OCI-LY3 (cell line): Measurements from ENCODE around the gene CITED2.

Experiments used
- EZH2phosphoT487 ChIP-seq: fragments of 200-600 bp; shearing (Covaris generic); IDR thresholded peaks from 2 replicates; pipeline ENCODE4 v1.6.1; 2018; ENCODE audit warnings: antibody characterized with exemption, mixed run types, low read depth
- TF ChIP-seq, protein P1 (sequence below): fragments of 200-600, 300-600 bp; sonication (generic); IDR thresholded peaks from 2 replicates; pipeline ENCODE4 v1.5.1; 2014; ENCODE audit warnings: antibody characterized with exemption, low read length, low read depth

DNA sequence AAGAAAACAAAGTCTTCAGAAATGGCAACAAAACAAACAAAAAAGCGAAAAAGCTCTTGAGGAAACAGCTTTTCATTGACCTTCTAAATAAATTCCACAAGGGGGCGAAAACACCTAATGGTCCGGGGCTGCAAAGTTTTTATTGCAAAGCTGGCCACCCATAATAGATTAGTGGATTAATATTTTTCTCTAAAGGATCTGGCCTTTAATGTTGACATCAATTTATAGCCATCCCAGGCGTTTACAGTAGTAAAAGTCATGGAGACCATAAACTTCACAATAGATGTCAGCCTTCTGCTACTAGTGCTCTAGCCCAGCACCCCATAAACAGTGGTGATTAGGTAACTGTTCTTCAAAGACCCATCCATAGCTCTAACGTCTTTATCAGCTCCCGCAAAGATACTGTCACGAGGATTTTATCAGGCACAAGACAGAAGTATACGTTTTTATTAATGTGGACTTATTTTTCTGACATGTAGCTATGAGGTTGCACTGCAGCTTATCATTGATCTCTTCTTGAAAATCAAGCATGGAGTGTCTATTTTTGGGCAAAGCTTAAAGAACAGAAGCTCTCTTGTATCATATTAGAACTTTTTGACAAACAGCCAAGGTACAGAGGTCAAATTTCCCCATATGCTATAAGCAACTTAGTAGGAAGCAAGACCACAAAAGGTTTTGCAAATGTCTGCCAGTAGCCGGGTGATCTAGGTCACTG, 4.7 kb downstream of the CITED2 start:
- TF ChIP-seq, protein P1, sequence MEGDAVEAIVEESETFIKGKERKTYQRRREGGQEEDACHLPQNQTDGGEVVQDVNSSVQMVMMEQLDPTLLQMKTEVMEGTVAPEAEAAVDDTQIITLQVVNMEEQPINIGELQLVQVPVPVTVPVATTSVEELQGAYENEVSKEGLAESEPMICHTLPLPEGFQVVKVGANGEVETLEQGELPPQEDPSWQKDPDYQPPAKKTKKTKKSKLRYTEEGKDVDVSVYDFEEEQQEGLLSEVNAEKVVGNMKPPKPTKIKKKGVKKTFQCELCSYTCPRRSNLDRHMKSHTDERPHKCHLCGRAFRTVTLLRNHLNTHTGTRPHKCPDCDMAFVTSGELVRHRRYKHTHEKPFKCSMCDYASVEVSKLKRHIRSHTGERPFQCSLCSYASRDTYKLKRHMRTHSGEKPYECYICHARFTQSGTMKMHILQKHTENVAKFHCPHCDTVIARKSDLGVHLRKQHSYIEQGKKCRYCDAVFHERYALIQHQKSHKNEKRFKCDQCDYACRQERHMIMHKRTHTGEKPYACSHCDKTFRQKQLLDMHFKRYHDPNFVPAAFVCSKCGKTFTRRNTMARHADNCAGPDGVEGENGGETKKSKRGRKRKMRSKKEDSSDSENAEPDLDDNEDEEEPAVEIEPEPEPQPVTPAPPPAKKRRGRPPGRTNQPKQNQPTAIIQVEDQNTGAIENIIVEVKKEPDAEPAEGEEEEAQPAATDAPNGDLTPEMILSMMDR = peak; percentile 65
- no peak for TF ChIP-seq EZH2phosphoT487
